Upper lobe of left lung (tissue), 6 donors: ENCODE data around the gene SCP2. TPM values are rescaled to one million over a fixed set of nuclear protein-coding genes. Genes with fewer than 3 reads are reported as not detected.

Experiments
- ATAC-seq, 2 donors: fragments of 200-7000 bp; cut with Tn5 transposase; one replicate each; pipeline ENCODE4 v1.9.1; 2022; ENCODE audit warnings: mild to moderate bottlenecking in 2 of 2, moderate library complexity in 2 of 2; ENCODE audit not compliant: low FRiP score in 2 of 2
- DNase-seq, 2 donors: peaks; one replicate each; pipeline ENCODE4 v3.0.0-alpha.2; 2019 to 2020
- H3K27ac ChIP-seq, 4 donors: fragments of 200-600 bp; sonication (generic); one replicate each; pipeline ENCODE4 v1.5.1; 2016 to 2019
- H3K27me3 ChIP-seq, 4 donors: fragments of 200-600 bp; sonication (generic); one replicate each; pipeline ENCODE4 v1.5.1; 2017 to 2019
- H3K36me3 ChIP-seq, 4 donors: fragments of 200-600 bp; sonication (generic); one replicate each; pipeline ENCODE4 v1.5.1; 2016 to 2019
- H3K4me1 ChIP-seq, 4 donors: fragments of 200-600 bp; sonication (generic); one replicate each; pipeline ENCODE4 v1.5.1; 2018 to 2019
- H3K4me3 ChIP-seq, 4 donors: fragments of 200-600 bp; sonication (generic); one replicate each; pipeline ENCODE4 v1.5.1; 2017 to 2019; ENCODE audit warnings: mild to moderate bottlenecking in 2 of 4, moderate library complexity in 1 of 4
- H3K9me3 ChIP-seq, 4 donors: fragments of 200-600 bp; sonication (generic); one replicate each; pipeline ENCODE4 v1.5.1; 2018 to 2019
- CTCF ChIP-seq, 6 experiments: fragments of 450-650 bp in 4 of 6; fragments of 200-600 bp in 2 of 6; sonication (generic) in 2 of 6; IDR thresholded peaks; one replicate each; pipeline ENCODE4 v1.5.1; 2016 to 2019; ENCODE audit warnings: antibody characterized with exemption in 6 of 6
- EP300 ChIP-seq, 4 donors: sonication (generic); formaldehyde crosslinking; IDR thresholded peaks; one replicate each; pipeline ENCODE4 v1.5.1; 2017; ENCODE audit warnings: antibody characterized with exemption in 4 of 4, control low read depth in 2 of 4
- POLR2A ChIP-seq, 4 donors: fragments of 450-650 bp; IDR thresholded peaks; one replicate each; pipeline ENCODE4 v1.5.1; 2016 to 2017; ENCODE audit warnings: antibody characterized with exemption in 4 of 4, mild to moderate bottlenecking in 2 of 4
- POLR2AphosphoS5 ChIP-seq, 2 donors: sonication (generic); formaldehyde crosslinking; IDR thresholded peaks; one replicate each; pipeline ENCODE4 v1.5.1; 2017; ENCODE audit warnings: antibody characterized with exemption in 2 of 2
- WGBS, 2 donors: methylation state at CpG; one replicate each; pipeline ENCODE4 v1.1.5; 2017 to 2018; 5-methylcytosine and 5-hydroxymethylcytosine counted together
- total RNA-seq, 6 donors: library from RNA; depleted of rRNA in 4 of 6; stranded (reverse); fragments of >200 nt in 4 of 6; gene quantifications; one replicate each; pipeline versions ENCODE4 v1.1.0 to v1.2.1, GENCODE V29; 2016 to 2021
- donor health status: DM: no; HTN: no; CAD: no; lungs with moderate emphysema.
- donor health status: DM: no; HTN: yes; CAD: no; lungs with severe emphysema.

Gene SCP2
- total RNA-seq, 6 donors from 2014 or later = 52.4 to 173 (median 131) TPM

- ATAC-seq = no peak
- 79 to 80% methylated on average over 5 of the region's 5 CpGs for WGBS, 2 donors
- Histone ChIP-seq H3K36me3 (peaks cover 0 to 50% (median 7%) of the 10 kb centered on the region in 4 donors), H3K4me3 (no peak overlapping the region), H3K9me3 (no peaks in the 10 kb centered on the region), H3K27me3 (no peaks in the 10 kb centered on the region), H3K27ac (no peak overlapping the region), H3K4me1 (peaks cover 0 to 7% (median 2%) of the 10 kb centered on the region in 4 donors)
- no peak for DNase-seq
- no peak for TF ChIP-seq POLR2A (IDR thresholded peaks at IDR 0.05)
- no peak for TF ChIP-seq EP300 (IDR thresholded peaks at IDR 0.05)
- no peak for TF ChIP-seq CTCF (IDR thresholded peaks at IDR 0.05)
- no peak for TF ChIP-seq POLR2AphosphoS5 (IDR thresholded peaks at IDR 0.05)
These were observed 121.0 kb downstream of the SCP2 start for GRCh38 chr1:53047737-53048736.

- WGBS, 2 donors = 90 to 92% methylated on average over 3 of the region's 3 CpGs
- no peak overlapping the region for H3K27ac ChIP-seq
These were observed 122.0 kb downstream of the SCP2 start for GRCh38 chr1:53048960-53049573.

GRCh38 chr1:53049574-53049967 is 122.5 kb downstream of the SCP2 start:
- H3K36me3 ChIP-seq = peaks cover 0 to 55% (median 10%) of the 10 kb centered on the region in 4 donors
- TF ChIP-seq CTCF (IDR thresholded peaks at IDR 0.05) (no peak), POLR2AphosphoS5 (IDR thresholded peaks at IDR 0.05) (no peak), EP300 (IDR thresholded peaks at IDR 0.05) (no peak), POLR2A (IDR thresholded peaks at IDR 0.05) (no peak)
- H3K27ac ChIP-seq = no peak overlapping the region
- no peak overlapping the region for H3K4me3 ChIP-seq
- H3K4me1 ChIP-seq = peaks cover 0 to 7% (median 2%) of the 10 kb centered on the region in 4 donors
- 91 to 92% methylated on average over 3 of the region's 3 CpGs for WGBS, 2 donors
- ATAC-seq = no peak
- H3K27me3 ChIP-seq = no peaks in the 10 kb centered on the region
- no peaks in the 10 kb centered on the region for H3K9me3 ChIP-seq
- DNase-seq = no peak

More at GRCh38 chr1:53048960-53049573, 122.0 kb downstream of the SCP2 start:
- no peak overlapping the region for H3K4me3 ChIP-seq
- no peaks in the 10 kb centered on the region for H3K9me3 ChIP-seq
- H3K27me3 ChIP-seq = no peaks in the 10 kb centered on the region
- H3K4me1 ChIP-seq = peaks cover 0 to 7% (median 2%) of the 10 kb centered on the region in 4 donors
- DNase-seq (no peak), ATAC-seq (no peak)
- peaks cover 0 to 55% (median 10%) of the 10 kb centered on the region in 4 donors for H3K36me3 ChIP-seq
- no peak for TF ChIP-seq POLR2A (IDR thresholded peaks at IDR 0.05)
- no peak for TF ChIP-seq POLR2AphosphoS5 (IDR thresholded peaks at IDR 0.05)
- TF ChIP-seq CTCF (IDR thresholded peaks at IDR 0.05) = no peak
- no peak for TF ChIP-seq EP300 (IDR thresholded peaks at IDR 0.05)

GRCh38 chr1:53050310-53050709 is 123.2 kb downstream of the SCP2 start:
- DNase-seq (no peak), ATAC-seq (no peak)
- H3K27ac ChIP-seq = no peak overlapping the region
- peaks cover 0 to 7% (median 2%) of the 10 kb centered on the region in 4 donors for H3K4me1 ChIP-seq
- WGBS, 2 donors = 78 to 80% methylated on average over 2 of the region's 2 CpGs
- no peaks in the 10 kb centered on the region for H3K27me3 ChIP-seq
- peaks cover 0 to 55% (median 10%) of the 10 kb centered on the region in 4 donors for H3K36me3 ChIP-seq
- no peaks in the 10 kb centered on the region for H3K9me3 ChIP-seq
- TF ChIP-seq POLR2AphosphoS5 (IDR thresholded peaks at IDR 0.05) = no peak
- no peak for TF ChIP-seq POLR2A (IDR thresholded peaks at IDR 0.05)
- TF ChIP-seq CTCF (IDR thresholded peaks at IDR 0.05) = no peak
- no peak for TF ChIP-seq EP300 (IDR thresholded peaks at IDR 0.05)
- no peak overlapping the region for H3K4me3 ChIP-seq
